Measurements from ENCODE around the gene FMNL2. TPM values are rescaled to one million over a fixed set of nuclear protein-coding genes. Genes with fewer than 3 reads are reported as not detected.

The FMNL2 gene
- total and polyA plus RNA-seq, 2 of the 4 experiments (the other 2 are of a cell fraction) = 10.9 to 11.4 TPM

- Histone ChIP-seq H3K14ac (replicated peaks; ENCODE audit: low read depth, low read length) (no peak overlapping the region), H3K27me3 (ENCODE audit: control insufficient read depth, insufficient read depth, low read length) (no peaks in the 10 kb centered on the region), H3K79me1 (ENCODE audit: low read depth in 1 of 2, low read length in 2 of 2) (peaks cover 13 to 21% of the 10 kb centered on the region in 2 experiments; a peak in 3 of 4 replicates), H3K56ac (ENCODE audit: extremely low read depth, insufficient read depth, low read length) (no peak overlapping the region), H3K4ac (ENCODE audit: low read depth, low read length) (no peak overlapping the region), H2BK20ac (ENCODE audit: low read depth, low read length) (no peak overlapping the region), H3K9me3 (ENCODE audit: control insufficient read depth, insufficient read depth, low read length) (no peaks in the 10 kb centered on the region), H2AK5ac (ENCODE audit: low read depth, low read length) (no peak overlapping the region), H2BK5ac (ENCODE audit: low read depth, low read length, poor library complexity, severe bottlenecking) (no peak overlapping the region), H4K5ac (ENCODE audit: low read depth, low read length) (no peak overlapping the region), H3K18ac (ENCODE audit: low read depth, low read length) (no peak overlapping the region), H3K9me1 (ENCODE audit: insufficient read depth, low read length) (no peaks in the 10 kb centered on the region), H3K36me3 (ENCODE audit: control insufficient read depth, insufficient read depth, low read length) (no peaks in the 10 kb centered on the region), H4K91ac (ENCODE audit: insufficient read depth, low read depth, low read length) (no peak overlapping the region), H2AFZ (replicated peaks; ENCODE audit: low read length, poor library complexity) (no peak overlapping the region), H3K4me3 (ENCODE audit: insufficient read depth, low read depth, low read length) (no peak overlapping the region), H3K4me2 (ENCODE audit: low read depth, low read length) (no peak overlapping the region), H3K27ac (ENCODE audit: insufficient read depth, low read length) (no peak overlapping the region), H4K20me1 (ENCODE audit: insufficient read depth, low read length) (no peaks in the 10 kb centered on the region), H3K23ac (ENCODE audit: low read depth, low read length) (no peak overlapping the region), H2AK9ac (replicated peaks; ENCODE audit: low read depth, low read length, poor library complexity) (no peak overlapping the region), H2BK120ac (ENCODE audit: low read depth, low read length) (no peak overlapping the region), H3K4me1 (ENCODE audit: control insufficient read depth, insufficient read depth, low read length) (peaks cover 2% of the 10 kb centered on the region; the same call in 1 of the 2 replicates), H2BK15ac (ENCODE audit: low read depth, low read length) (no peak overlapping the region), H3K9ac (ENCODE audit: low read depth, low read length) (no peak overlapping the region), H4K8ac (ENCODE audit: low read depth in 2 of 2, low read length in 2 of 2) (no peak overlapping the region)
- dilution Hi-C loops (cut with HindIII; ENCODE audit: low sequenced_read_pairs, unreplicated experiment) = no loop called here
- CTCF ChIA-PET = no interaction called here
- no peak for ATAC-seq (ENCODE audit: low read depth)
- no CpG with 5 or more reads among the region's 2 CpGs for WGBS, 2 experiments (ENCODE audit: extremely low coverage in 2 of 2, insufficient read length in 1 of 2)
- POLR2A ChIA-PET (ENCODE audit: unreplicated experiment) = no interaction called here
- intact Hi-C loops (cut with micrococcal nuclease) = no loop called here
- in situ Hi-C loops (cut with MboI; ENCODE audit: low sequenced_read_pairs) = no loop called here
- DNase-seq = no peak
- no TSS peak for BruUV-seq (replicated peaks)
- TF ChIP-seq RAD21 (IDR thresholded peaks at IDR 0.05; ENCODE audit: low read length) = no peak
- no peak for TF ChIP-seq FOS (IDR thresholded peaks at IDR 0.05; ENCODE audit: low read depth, low read length)
- TF ChIP-seq RFX5 (IDR thresholded peaks at IDR 0.05; ENCODE audit: low read depth, low read length) = no peak
- TF ChIP-seq POLR2A (IDR thresholded peaks at IDR 0.05; ENCODE audit: low read depth, low read length) = no peak
- TF ChIP-seq MXI1 (IDR thresholded peaks at IDR 0.05; ENCODE audit: borderline replicate concordance, low read depth, low read length) = no peak
- no peak for TF ChIP-seq CHD1 (IDR thresholded peaks at IDR 0.05; ENCODE audit: low read depth, low read length)
- no peak for TF ChIP-seq BHLHE40 (IDR thresholded peaks at IDR 0.05; ENCODE audit: low read depth, low read length)
- no peak for TF ChIP-seq CTCF (conservative IDR thresholded peaks at IDR 0.05; ENCODE audit: low read depth, low read length)
- TF ChIP-seq USF2 (IDR thresholded peaks at IDR 0.05; ENCODE audit: low read depth, low read length) = no peak
- no peak for TF ChIP-seq CEBPB (IDR thresholded peaks at IDR 0.05; ENCODE audit: low read depth, low read length)
- TF ChIP-seq SMC3 (IDR thresholded peaks at IDR 0.05; ENCODE audit: low read depth, low read length) = no peak
Measured at GRCh38 chr2:152376385-152376784, 41.4 kb downstream of the FMNL2 start.

Data from IMR-90 (cell line).